Measurements from ENCODE around the gene PITX1. TPM values are rescaled to one million over a fixed set of nuclear protein-coding genes. Genes with fewer than 3 reads are reported as not detected.
A peak's percentile ranks its signal among the peaks of the same experiment; 100 is the strongest.

The PITX1 gene
- total and polyA plus RNA-seq, 5 donors, result 0.02 to 0.18 TPM; not detected in 3

- no peaks in the 10 kb centered on the region for H3K9me3 ChIP-seq (ENCODE audit: control insufficient read depth, low read length)
- no peaks in the 10 kb centered on the region for H3K4me1 ChIP-seq (ENCODE audit: control insufficient read depth, insufficient read depth, low read length)
- WGBS, result 51% methylated on average over 3 of the region's 3 CpGs
- no peak overlapping the region for H3K4me3 ChIP-seq (ENCODE audit: low read length)
- no peak overlapping the region for H3K27ac ChIP-seq (ENCODE audit: low read length)
- DNase-seq (no peak), ATAC-seq (no peak)
- intact Hi-C loops (cut with DNase I), result no loop called here
- no peaks in the 10 kb centered on the region for H3K27me3 ChIP-seq (ENCODE audit: control insufficient read depth, insufficient read depth)
Observed at GRCh38 chr5:135051399-135051798, 17.4 kb upstream of the PITX1 start.

GRCh38 chr5:135050244-135050767 is 16.3 kb upstream of the PITX1 start:
- no peaks in the 10 kb centered on the region for H3K9me3 ChIP-seq (ENCODE audit: control insufficient read depth, low read length)
- no peak overlapping the region for H3K27ac ChIP-seq (ENCODE audit: low read length)
- H3K27me3 ChIP-seq (ENCODE audit: control insufficient read depth, insufficient read depth), result peaks cover 3% of the 10 kb centered on the region
- intact Hi-C loops (cut with DNase I), result no loop called here
- no peak overlapping the region for H3K4me3 ChIP-seq (ENCODE audit: low read length)
- ATAC-seq (no peak), DNase-seq (peak in 1 of 3 donors; percentile 5)
- H3K4me1 ChIP-seq (ENCODE audit: control insufficient read depth, insufficient read depth, low read length), result no peaks in the 10 kb centered on the region
- 6% methylated on average over 45 of the region's 45 CpGs for WGBS

- intact Hi-C loops (cut with DNase I), result no loop called here
- H3K27me3 ChIP-seq (ENCODE audit: control insufficient read depth, insufficient read depth), result peaks cover 3% of the 10 kb centered on the region
Observed at GRCh38 chr5:135048930-135049329, 14.9 kb upstream of the PITX1 start.

GRCh38 chr5:135048286-135048685 is 14.3 kb upstream of the PITX1 start:
- ATAC-seq, result no peak
- 98% methylated on average over 2 of the region's 2 CpGs for WGBS
- H3K27me3 ChIP-seq (ENCODE audit: control insufficient read depth, insufficient read depth), result peaks cover 3% of the 10 kb centered on the region
- intact Hi-C loops (cut with DNase I), result no loop called here
- no peaks in the 10 kb centered on the region for H3K4me1 ChIP-seq (ENCODE audit: control insufficient read depth, insufficient read depth, low read length)
- H3K27ac ChIP-seq (ENCODE audit: low read length), result no peak overlapping the region
- no peak for DNase-seq
- H3K9me3 ChIP-seq (ENCODE audit: control insufficient read depth, low read length), result no peaks in the 10 kb centered on the region
- no peak overlapping the region for H3K4me3 ChIP-seq (ENCODE audit: low read length)

More at GRCh38 chr5:135048930-135049329, 14.9 kb upstream of the PITX1 start:
- Histone ChIP-seq H3K4me3 (ENCODE audit: low read length) (no peak overlapping the region), H3K27ac (ENCODE audit: low read length) (no peak overlapping the region), H3K4me1 (ENCODE audit: control insufficient read depth, insufficient read depth, low read length) (no peaks in the 10 kb centered on the region), H3K9me3 (ENCODE audit: control insufficient read depth, low read length) (no peaks in the 10 kb centered on the region)
- ATAC-seq (no peak), DNase-seq (no peak)
- WGBS, result 19% methylated on average over 1 of the region's 1 CpG

GRCh38 chr5:135047347-135047695 is 13.3 kb upstream of the PITX1 start:
- intact Hi-C loops (cut with DNase I), result no loop called here
- H3K9me3 ChIP-seq (ENCODE audit: control insufficient read depth, low read length), result no peaks in the 10 kb centered on the region
- no peak for DNase-seq
- H3K27me3 ChIP-seq (ENCODE audit: control insufficient read depth, insufficient read depth), result peaks cover 6% of the 10 kb centered on the region
- no peak overlapping the region for H3K27ac ChIP-seq (ENCODE audit: low read length)
- WGBS, result 40% methylated on average over 2 of the region's 2 CpGs
- no peaks in the 10 kb centered on the region for H3K4me1 ChIP-seq (ENCODE audit: control insufficient read depth, insufficient read depth, low read length)
- H3K4me3 ChIP-seq (ENCODE audit: low read length), result no peak overlapping the region
- ATAC-seq, result no peak

GRCh38 chr5:135046661-135047346 is 12.8 kb upstream of the PITX1 start:
- ATAC-seq (no peak), DNase-seq (no peak)
- WGBS, result 73% methylated on average over 5 of the region's 5 CpGs
- Histone ChIP-seq H3K4me3 (ENCODE audit: low read length) (no peak overlapping the region), H3K9me3 (ENCODE audit: control insufficient read depth, low read length) (no peaks in the 10 kb centered on the region), H3K4me1 (ENCODE audit: control insufficient read depth, insufficient read depth, low read length) (no peaks in the 10 kb centered on the region), H3K27ac (ENCODE audit: low read length) (no peak overlapping the region), H3K27me3 (ENCODE audit: control insufficient read depth, insufficient read depth) (peaks cover 6% of the 10 kb centered on the region)
- intact Hi-C loops (cut with DNase I), result no loop called here

- intact Hi-C loops (cut with DNase I), result no loop called here
- H3K27me3 ChIP-seq (ENCODE audit: control insufficient read depth, insufficient read depth), result peaks cover 6% of the 10 kb centered on the region
- no peak for ATAC-seq
Observed at GRCh38 chr5:135045488-135045887, 11.5 kb upstream of the PITX1 start.

GRCh38 chr5:135042595-135042994 is 8.6 kb upstream of the PITX1 start:
- WGBS, result 85% methylated on average over 1 of the region's 1 CpG
- ATAC-seq (no peak), DNase-seq (no peak)
- Histone ChIP-seq H3K9me3 (ENCODE audit: control insufficient read depth, low read length) (no peaks in the 10 kb centered on the region), H3K27me3 (ENCODE audit: control insufficient read depth, insufficient read depth) (peaks cover 6% of the 10 kb centered on the region), H3K27ac (ENCODE audit: low read length) (no peak overlapping the region), H3K4me1 (ENCODE audit: control insufficient read depth, insufficient read depth, low read length) (no peaks in the 10 kb centered on the region), H3K4me3 (ENCODE audit: low read length) (no peak overlapping the region)
- intact Hi-C loops (cut with DNase I), result no loop called here

More at GRCh38 chr5:135045488-135045887, 11.5 kb upstream of the PITX1 start:
- no peak overlapping the region for H3K27ac ChIP-seq (ENCODE audit: low read length)
- no peaks in the 10 kb centered on the region for H3K9me3 ChIP-seq (ENCODE audit: control insufficient read depth, low read length)
- H3K4me1 ChIP-seq (ENCODE audit: control insufficient read depth, insufficient read depth, low read length), result no peaks in the 10 kb centered on the region
- no peak overlapping the region for H3K4me3 ChIP-seq (ENCODE audit: low read length)
- DNase-seq, result no peak

- DNase-seq (no peak), ATAC-seq (no peak)
- no peak overlapping the region for H3K4me3 ChIP-seq (ENCODE audit: low read length)
- H3K27me3 ChIP-seq (ENCODE audit: control insufficient read depth, insufficient read depth), result peaks cover 6% of the 10 kb centered on the region
- no peaks in the 10 kb centered on the region for H3K4me1 ChIP-seq (ENCODE audit: control insufficient read depth, insufficient read depth, low read length)
- no peaks in the 10 kb centered on the region for H3K9me3 ChIP-seq (ENCODE audit: control insufficient read depth, low read length)
- intact Hi-C loops (cut with DNase I), result no loop called here
- 60% methylated on average over 3 of the region's 3 CpGs for WGBS
- no peak overlapping the region for H3K27ac ChIP-seq (ENCODE audit: low read length)
Observed at GRCh38 chr5:135041726-135042125, 7.7 kb upstream of the PITX1 start.

- WGBS, result 24% methylated on average over 12 of the region's 12 CpGs
- intact Hi-C loops (cut with DNase I), result no loop called here
- peaks cover 6% of the 10 kb centered on the region for H3K27me3 ChIP-seq (ENCODE audit: control insufficient read depth, insufficient read depth)
- no peaks in the 10 kb centered on the region for H3K4me1 ChIP-seq (ENCODE audit: control insufficient read depth, insufficient read depth, low read length)
- DNase-seq (no peak), ATAC-seq (no peak)
- no peaks in the 10 kb centered on the region for H3K9me3 ChIP-seq (ENCODE audit: control insufficient read depth, low read length)
- H3K27ac ChIP-seq (ENCODE audit: low read length), result no peak overlapping the region
- no peak overlapping the region for H3K4me3 ChIP-seq (ENCODE audit: low read length)
Observed at GRCh38 chr5:135041145-135041587, 7.1 kb upstream of the PITX1 start.

GRCh38 chr5:135040333-135041144 is 6.5 kb upstream of the PITX1 start:
- peak in 1 of 2 donors; percentile 8 for ATAC-seq
- intact Hi-C loops (cut with DNase I), result no loop called here
- no peaks in the 10 kb centered on the region for H3K9me3 ChIP-seq (ENCODE audit: control insufficient read depth, low read length)
- no peaks in the 10 kb centered on the region for H3K4me1 ChIP-seq (ENCODE audit: control insufficient read depth, insufficient read depth, low read length)
- H3K27ac ChIP-seq (ENCODE audit: low read length), result no peak overlapping the region
- no peak for DNase-seq
- H3K27me3 ChIP-seq (ENCODE audit: control insufficient read depth, insufficient read depth), result peaks cover 3% of the 10 kb centered on the region
- no peak overlapping the region for H3K4me3 ChIP-seq (ENCODE audit: low read length)
- 5% methylated on average over 51 of the region's 51 CpGs for WGBS
